ENCODE results near the gene ITPKA.

DNA sequence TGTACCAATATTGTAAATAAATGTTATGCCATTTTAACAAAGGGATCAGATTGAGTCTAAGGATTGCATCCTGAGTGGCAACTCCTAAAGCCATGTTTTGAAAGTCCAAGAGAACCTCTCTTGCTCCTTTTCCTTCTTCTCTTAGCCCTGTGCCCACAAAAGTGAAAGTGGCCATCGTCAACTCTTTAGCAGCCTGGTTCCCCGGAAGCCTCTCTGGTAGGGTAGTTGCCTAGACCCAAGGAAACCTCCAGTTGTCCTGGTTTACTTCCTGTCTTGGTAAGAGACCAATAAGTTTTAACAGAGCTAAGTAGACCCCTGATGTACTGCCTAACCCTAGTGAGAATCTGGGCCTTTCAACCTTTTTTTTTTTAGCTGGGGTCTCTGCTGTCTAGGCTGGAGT is 10.2 kb upstream of the ITPKA start:
- TF ChIP-seq TAF1 (IDR thresholded peaks at IDR 0.05; ENCODE audit: borderline replicate concordance, low read depth, low read length), result no peak
- TF ChIP-seq POLR2A (IDR thresholded peaks at IDR 0.05; ENCODE audit: low read depth, low read length), result no peak
- TF ChIP-seq POLR2AphosphoS5 (IDR thresholded peaks at IDR 0.05; ENCODE audit: low read depth, low read length), result no peak

All from GM12892 (cell line).